ENCODE data around the gene MEGF6.

Gene MEGF6

DNA sequence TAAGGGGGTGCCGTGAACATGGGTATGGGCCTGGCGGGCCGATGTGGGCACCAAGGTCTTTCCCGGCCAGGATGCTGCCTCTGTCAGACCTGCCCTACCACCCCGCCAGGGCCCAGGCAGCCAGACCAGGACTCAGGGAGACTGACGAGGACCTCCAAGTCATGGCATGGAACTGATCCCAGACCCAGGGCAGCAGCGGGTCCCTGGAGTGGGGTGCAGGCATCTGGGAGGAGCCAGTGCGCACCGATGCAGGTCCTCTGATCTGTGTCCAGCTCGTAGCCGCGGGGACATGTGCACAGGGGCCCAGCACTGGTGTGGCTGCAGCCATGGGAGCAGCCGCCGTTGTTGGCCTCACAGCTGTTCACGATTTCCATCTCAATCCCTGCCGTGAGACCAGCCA, 100.0 kb downstream of the MEGF6 start:
- no peak for DNase-seq (ENCODE audit: extremely low spot score, insufficient read length, low read depth)
- no peak for FAIRE-seq

DNA sequence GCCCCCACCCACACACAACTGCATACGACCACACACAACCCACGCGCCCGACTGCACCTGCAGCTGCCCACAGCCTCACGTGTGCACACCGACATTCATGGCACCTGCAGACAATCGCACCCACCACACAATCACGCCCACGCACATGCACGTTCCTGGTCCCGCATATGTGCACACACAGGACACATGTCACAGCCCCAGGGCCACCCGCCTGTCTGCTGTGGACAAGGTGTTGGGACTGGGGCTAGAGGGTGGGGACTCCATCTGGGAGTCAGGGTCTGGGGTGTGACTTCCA, 100.4 kb downstream of the MEGF6 start:
- no peak for FAIRE-seq
- DNase-seq (ENCODE audit: extremely low spot score, insufficient read length, low read depth): no peak

DNA sequence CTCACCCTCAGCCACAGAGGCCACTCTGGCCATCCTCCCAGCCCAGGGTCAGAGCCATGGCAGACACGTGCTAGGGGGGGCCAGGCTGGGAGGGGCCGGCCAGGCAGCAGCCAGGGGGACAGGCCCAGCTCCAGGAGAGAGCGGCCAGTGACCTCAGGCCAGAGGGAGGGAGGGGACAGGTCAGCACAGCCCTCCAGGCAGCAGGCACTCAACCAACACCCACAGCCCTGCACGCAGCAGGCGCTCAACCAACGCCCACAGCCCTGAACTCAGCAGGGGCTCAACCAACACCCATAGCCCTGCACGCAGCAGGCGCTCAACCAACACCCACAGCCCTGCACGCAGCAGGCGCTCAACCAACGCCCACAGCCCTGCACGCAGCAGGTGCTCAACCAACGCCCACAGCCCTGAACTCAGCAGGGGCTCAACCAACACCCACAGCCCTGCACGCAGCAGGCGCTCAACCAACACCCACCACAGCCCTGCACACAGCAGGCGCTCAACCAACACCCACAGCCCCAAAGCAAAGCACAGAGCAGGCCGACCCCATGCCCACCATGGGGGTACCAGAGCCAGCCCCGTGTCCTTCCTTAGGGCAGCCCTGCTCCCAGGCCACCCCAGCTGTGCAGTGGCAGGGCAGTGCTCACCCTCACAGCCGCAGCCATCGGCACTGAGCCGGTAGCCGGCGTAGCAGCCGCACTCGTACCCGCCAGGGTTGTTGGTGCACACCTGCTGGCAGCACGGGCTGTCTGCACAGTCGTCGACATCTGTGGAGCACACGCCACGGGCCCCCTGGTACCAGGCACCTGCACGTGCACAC, 101.0 kb downstream of the MEGF6 start:
- FAIRE-seq: no peak

DNA sequence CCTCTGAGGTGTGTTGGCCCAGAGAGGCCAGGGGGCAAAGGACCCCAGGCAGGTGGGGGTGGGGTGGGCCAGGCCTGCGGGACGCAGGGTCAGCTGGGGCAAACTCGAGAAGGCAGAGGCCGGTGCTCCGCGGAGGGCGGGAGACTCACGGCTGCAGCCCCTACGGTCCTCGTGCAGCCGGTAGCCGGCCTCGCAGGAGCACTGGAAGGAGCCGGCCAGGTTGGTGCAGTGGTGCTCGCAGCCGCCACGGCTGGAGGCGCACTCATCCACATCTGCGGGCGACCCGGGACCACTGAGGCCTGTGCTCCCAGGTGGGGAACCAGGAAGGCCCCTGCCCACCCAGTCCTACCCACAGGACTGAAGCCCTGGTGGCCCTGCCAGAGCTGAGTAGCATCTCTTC, 101.6 kb downstream of the MEGF6 start:
- no peak for DNase-seq (ENCODE audit: extremely low spot score, insufficient read length, low read depth)
- no peak for FAIRE-seq

More for the DNA sequence above, 101.0 kb downstream of the MEGF6 start:
- DNase-seq (ENCODE audit: extremely low spot score, insufficient read length, low read depth): no peak

DNA sequence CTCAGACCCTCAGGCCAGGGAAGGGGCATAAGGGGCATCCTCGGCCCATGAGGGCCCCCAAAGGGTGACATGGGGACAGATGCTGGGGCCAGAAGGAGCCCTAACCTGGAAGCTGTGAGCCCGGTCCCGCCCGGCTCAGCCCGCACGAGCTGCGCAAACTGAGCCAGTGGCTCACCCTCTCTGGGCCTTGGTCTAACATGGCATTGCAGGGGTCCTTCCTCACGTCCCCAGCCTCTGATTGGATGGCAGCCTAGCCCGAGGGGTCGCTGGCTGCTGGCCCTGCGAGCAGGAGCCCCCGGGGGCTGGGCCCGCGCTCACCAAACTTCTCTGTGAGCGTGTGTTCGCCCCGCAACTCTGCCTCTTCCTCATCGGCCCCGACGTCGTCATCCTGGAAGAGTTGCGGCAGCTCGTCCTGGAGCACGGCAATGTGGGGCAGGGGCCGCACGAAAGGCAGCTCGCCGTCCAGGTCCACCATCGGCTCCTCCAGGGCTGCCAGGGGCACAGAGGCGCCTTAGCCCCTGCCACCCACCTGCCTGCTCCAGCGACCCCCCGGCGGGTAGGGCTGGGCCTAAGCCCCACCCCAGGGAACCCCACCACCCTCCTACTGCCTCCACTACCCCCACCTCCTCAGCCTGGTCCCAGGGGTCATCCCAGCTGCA, 102.4 kb downstream of the MEGF6 start:
- DNase-seq (ENCODE audit: extremely low spot score, insufficient read length, low read depth): no peak
- FAIRE-seq: no peak

DNA sequence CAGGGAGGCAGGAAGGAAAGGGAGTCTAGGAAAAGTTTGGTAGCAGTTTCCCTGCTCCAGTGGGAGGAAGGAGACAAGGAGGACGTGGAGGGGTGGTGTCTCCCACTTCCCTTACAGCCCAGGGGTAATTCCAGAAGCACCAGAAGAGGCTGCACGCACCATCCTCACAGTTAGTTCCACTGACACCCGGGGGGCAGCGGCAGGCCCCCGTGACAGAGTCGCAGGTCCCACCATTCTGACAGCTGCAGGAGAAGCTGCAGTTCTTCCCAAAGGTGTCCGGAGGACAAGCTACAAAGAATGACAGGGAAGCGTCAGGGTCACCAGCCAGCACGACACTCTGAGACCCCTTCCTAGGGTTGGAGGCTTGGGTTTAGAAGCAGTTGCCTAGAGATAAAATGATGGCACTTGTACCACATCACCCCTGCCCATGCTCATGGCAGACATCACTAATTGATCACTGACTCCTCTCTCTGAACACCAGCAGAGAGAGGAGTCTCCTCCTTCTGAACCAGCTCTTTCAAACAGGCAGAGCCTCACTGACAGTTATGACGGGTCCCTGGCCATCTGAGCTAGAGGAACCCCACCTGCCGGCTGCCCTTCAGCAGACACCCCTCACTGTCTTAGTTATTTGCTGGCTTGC, 103.6 kb downstream of the MEGF6 start:
- DNase-seq (ENCODE audit: extremely low spot score, insufficient read length, low read depth) (no peak), FAIRE-seq (no peak)

DNA sequence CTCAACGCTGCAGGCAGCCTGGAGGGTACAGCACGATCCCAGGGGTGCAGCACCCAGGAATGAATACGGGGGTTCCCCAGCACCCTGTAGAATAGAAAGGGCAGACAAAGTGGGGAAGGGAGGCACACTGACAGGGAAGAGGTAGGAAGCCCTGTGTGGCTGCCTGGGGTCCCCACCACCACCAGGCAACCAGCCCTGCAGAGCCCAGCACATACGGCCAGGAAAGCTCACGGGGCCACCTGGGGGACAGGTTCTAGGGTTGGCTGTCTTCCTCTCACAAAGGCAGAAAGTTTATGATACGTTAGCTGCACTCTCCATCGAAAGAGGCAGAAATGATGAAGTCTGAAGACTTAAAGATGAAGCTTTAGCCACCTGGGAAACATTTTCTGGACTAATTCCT, 104.4 kb downstream of the MEGF6 start:
- no peak for DNase-seq (ENCODE audit: extremely low spot score, insufficient read length, low read depth)
- no peak for FAIRE-seq

DNA sequence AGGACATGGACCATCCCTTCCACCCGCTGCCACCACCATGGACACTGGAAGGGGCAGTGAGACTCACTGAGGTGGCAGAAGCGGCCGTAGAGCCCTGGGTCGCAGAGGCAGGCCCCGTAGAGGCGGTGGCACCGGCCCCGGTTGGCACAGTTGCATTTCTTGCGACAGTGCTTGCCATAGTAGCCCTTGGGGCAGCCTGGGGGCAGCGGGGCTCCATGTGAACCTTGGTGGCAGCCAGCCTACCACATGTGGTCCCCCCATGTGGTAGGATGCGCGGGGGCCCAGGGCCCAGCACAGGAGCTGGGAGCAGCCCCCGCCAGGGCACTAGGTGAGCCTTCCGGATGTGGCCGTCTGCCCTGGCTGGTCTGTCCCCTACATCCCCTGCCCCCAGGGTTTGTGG, 105.3 kb downstream of the MEGF6 start:
- DNase-seq (ENCODE audit: extremely low spot score, insufficient read length, low read depth): no peak
- no peak for FAIRE-seq

DNA sequence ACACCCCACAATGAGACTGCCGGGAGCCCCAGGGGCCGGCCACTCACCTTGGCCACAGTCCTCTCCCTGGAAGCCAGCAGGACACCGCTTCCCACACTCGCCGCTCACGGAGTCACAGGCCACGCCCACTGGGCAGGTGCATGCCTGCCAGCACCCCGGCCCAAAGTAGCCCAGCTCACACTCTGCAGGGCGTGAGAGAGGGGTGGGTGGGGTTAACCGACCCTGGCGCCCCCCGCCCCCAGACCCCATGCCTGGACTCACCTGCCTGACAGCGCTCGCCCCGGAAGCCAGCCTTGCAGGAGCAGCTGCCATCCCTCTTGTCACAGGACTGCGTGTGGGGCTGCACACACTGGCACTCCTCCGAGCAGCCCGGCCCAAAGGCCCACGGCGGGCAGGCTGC, 106.1 kb downstream of the MEGF6 start:
- FAIRE-seq: no peak

DNA sequence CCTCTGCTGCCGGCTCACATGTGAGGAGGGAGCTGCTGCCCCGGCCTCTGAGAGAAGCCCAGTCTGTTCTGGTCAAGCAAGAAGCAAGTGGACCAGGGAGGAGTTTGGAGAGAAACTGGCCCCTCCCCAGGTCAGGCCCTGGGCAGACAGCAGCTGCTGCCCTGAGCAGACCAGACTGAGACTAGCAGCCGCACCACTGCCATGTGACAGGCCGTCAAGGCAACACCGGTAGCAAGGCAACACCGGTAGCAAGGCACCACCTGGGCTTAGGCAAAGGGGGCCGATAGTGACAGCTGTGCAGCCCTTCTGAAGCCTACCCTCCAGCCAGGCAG, 106.5 kb downstream of the MEGF6 start:
- DNase-seq (ENCODE audit: extremely low spot score, insufficient read length, low read depth) (no peak), FAIRE-seq (no peak)

More for the DNA sequence above, 106.1 kb downstream of the MEGF6 start:
- DNase-seq (ENCODE audit: extremely low spot score, insufficient read length, low read depth): no peak

DNA sequence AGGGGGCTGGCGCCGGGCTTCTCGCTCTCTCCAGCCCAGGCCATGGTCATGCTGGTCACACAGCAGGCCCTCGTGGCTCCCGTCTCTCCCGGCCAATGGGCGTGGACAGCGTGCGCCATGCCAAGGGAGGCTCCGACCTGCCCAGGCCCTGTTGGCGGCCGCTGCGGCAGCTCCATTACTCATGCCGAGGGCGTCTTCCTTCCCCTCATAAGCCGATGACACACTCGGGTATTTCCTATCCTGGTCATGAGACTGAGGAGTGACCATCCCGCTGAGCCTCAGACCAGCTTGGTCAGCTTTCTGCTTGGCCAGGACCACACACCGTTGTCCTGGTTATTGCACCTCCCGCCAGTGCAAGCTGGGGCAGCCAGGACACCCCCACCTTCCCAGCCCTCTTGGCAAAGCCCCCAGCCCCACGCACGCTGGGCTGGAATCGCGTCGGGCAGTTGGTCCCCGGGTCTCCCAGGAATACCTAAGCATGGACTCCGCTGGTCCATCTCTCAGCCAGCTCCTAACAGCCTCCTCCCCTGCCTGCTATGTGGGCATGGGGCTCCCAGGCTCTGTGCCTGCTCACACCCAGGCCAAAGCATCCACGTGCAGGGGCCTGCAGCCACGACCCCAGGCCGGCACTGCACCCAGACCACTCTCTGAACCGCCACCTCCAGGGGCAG, 107.0 kb downstream of the MEGF6 start:
- FAIRE-seq (no peak), DNase-seq (ENCODE audit: extremely low spot score, insufficient read length, low read depth) (no peak)

DNA sequence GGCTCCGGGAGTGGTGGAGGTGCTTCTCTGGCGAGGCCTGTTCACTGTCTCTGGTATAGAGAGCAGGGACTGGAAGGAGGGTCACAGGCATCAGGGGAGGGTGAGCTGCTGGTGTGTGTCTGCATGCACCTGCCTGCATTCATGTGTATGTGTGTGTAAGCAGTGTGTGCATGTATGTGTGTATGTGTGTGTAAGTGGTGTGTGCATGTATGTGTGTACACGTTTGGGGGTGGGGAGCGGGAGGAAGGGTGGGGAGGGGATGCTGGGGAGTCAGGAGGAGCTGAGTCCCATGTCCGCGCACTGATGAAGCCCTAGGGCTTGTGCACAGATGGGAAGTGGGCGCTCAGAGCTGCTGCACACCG, 107.8 kb downstream of the MEGF6 start:
- FAIRE-seq (no peak), DNase-seq (ENCODE audit: extremely low spot score, insufficient read length, low read depth) (no peak)

DNA sequence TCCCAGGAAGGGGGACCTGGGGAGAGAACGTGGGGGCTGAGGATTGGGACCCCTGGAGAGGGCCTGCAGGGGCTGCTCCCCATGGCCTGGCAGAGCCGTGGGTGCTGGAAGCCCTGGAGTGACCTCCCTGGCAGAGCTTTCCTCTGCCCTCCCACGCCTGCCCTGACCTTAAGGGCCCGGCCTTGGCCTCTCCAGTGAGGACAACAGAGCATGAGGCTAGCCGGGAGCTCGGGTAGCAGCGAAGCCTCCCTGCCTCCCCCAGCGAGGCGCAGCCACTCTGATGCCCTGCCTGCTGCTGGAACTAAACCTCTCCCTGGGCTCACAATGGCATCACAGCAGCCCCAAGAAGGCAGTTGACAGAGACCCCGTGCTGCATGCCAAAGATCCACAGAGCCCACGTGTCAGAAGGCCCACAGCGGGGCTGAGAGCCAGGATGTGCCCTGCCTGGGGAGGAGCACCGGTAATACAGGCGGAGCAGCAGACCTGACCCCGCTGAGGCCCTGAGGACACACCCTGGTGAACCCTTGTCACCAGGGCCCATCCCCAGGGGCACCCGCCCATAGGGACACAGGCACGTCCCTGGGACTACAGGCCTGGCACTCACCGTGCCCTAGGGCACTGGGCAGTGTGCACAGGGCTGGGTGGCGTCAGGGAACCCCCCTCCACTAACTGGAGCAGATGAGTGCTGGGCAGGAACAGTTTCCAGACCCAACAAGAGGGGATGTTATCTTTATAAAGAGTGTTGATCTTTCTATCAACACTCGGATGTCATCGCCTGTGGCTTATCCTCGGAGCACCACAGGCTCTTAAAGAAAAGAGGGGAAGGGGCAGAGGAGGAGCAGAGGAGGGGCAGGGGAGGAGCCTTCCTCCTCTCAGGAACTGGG, 108.4 kb downstream of the MEGF6 start:
- DNase-seq (ENCODE audit: extremely low spot score, insufficient read length, low read depth) (no peak), FAIRE-seq (no peak)

DNA sequence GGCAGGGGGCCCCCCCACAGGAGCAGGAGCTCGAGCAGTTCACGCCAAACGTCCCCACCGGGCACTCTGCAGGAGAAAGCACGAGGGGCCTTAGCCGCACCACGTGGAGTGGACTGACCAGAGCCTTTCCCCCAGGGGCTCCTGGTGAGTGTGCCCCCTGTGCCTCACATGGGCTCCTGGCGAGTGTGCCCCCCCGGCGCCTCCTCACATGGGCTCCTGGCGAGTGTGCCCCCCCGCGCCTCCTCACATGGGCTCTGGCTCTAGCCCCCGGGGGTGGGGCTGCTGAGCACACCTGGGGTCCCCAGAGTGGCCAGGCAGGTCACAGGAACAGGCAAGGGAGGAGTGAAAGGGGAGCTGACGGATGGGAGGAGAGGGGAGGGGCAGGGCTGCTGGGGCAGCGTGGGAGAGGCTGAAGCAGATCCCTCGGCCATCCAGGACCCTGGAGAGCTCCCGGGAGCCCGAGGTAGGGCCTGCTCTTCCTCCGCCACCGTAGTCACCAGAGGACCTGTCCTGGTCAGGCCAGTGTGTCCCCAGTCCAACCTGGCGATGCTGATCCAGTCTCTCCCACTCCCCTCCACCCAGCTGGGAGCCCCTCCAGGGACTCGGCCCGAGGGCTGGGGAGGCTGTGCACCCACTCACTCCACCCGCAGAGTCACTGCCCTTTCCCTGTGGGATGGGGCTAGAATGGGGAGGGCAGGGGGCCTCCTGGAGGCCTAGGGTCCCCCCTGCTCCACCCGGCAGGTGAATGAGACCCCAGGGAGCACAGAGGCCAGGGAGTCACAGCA, 109.3 kb downstream of the MEGF6 start:
- FAIRE-seq (no peak), DNase-seq (ENCODE audit: extremely low spot score, insufficient read length, low read depth) (peak; percentile 60)

DNA sequence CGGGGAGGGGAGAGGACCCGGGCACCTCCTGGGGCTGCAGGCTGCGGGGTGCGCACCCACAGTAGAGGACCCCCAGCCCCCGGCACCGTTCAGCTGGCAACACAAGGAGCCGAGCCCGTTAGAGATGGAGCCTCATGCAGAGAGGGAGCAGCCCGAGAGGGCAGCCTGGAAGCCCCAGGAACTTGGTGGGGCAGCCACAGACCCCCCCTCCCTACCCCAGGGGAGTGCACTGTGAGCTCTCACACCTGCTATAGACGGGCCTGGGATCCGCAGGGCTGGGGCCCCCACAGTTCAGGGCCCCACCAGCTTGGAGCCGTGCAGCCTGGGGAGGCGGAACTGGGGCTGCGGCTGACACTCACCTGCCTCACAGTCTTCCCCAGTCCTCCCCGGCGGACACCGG, 109.9 kb downstream of the MEGF6 start:
- DNase-seq (ENCODE audit: extremely low spot score, insufficient read length, low read depth) (no peak), FAIRE-seq (no peak)

DNA sequence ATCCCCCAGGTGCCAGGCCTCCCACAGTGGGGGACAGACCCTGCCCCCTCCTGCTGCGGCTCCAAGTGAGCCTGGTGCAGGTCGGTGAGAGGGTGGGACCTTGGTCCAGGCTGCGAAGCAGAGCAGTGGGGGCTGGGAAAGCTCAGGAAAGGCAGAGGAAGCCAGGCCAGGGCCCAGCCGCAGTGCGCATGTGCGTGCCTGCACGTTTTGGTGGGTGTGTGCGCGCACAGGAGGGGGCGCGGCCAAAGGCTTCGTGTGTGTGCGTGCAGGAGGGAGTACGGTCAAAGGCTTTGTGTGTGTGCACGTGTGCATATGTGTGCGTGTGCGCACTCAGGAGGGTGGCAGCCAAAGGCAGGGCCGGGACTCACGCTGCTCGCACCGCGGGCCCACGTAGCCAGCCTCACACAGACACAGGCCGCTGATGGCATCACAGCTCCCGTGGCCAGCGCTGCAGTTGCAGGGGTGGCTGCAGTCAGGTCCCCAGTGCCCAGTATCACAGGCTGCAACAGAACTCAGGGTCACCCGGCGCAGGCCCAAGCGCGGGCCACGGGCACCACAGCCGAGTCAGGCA, 111.0 kb downstream of the MEGF6 start:
- DNase-seq (ENCODE audit: extremely low spot score, insufficient read length, low read depth) (no peak), FAIRE-seq (no peak)

DNA sequence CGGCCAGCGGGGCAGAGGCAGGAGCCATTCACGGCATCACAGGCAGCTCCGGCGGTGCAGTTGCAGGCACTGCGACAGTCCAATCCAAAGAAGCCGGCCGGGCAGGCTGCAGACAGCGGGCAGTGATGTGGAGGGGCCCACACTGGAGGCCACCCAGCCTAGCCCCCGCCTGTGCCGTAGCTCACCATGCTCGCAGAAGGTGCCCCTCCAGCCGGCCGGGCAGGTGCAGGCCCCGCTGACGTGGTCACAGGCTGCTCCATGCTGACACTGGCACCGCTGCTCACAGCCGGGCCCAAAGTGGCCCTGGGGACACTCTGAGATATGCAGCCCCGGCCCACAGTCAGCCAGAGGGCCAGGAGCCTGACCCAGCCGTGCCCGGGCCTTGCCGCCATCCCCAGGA, 111.7 kb downstream of the MEGF6 start:
- FAIRE-seq: no peak
- DNase-seq (ENCODE audit: extremely low spot score, insufficient read length, low read depth): no peak

DNA sequence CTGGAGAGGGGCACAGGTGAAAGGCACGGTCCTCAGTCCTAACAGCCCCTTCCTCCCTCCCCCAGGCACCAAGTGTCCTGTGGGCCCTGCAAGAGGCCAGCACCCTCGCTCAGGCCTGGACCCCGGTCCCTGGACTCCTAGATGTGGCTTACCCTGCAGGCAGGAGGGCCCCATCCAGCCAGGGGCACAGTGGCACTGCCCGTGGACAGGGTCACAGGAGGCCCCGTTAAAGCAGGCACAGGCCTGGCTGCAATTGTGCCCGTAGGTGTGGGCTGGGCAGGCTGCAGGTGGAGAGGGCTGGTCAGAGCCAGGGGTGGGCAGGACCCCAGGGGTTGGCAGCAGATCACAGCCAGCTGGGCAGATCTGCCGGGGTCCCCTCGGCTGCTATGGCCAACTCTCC, 112.3 kb downstream of the MEGF6 start:
- no peak for DNase-seq (ENCODE audit: extremely low spot score, insufficient read length, low read depth)
- FAIRE-seq: no peak

DNA sequence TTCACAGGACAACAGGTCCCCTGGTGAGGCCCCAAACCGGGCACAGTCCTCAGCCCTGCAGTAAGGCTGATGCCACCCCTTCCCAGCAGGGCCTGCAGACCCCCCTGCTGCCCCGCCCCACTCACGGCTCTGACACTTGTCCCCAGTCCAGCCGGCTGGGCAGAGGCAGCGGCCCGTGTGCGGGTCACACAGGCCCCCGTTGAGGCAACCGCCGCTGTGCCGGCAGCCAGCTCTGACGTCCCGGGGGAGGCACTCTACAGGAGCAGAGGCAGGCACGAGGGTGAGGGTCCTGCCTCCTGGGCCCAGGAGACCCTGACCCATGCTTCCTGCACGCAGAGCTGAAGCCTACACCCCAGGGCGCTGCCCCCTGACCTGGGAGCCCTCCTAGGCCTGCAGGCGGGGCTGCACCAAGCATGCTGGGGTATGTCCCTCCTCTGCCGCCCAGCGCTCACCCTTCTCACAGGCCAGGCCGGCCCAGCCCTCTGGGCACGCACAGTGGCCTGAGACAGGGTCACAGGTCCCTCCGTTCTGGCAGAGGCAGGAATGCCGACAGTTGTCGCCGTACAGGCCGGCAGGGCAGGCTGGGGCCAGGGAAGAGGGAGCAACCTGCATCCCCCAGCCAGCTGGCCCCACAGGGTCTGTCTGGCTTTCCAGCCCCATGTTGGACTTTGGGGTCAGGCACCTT, 112.9 kb downstream of the MEGF6 start:
- no peak for FAIRE-seq

More for the DNA sequence above, 112.9 kb downstream of the MEGF6 start:
- no peak for DNase-seq (ENCODE audit: extremely low spot score, insufficient read length, low read depth)

All from GM18507 (cell line).